HepG2 (cell line): ENCODE data around the gene KCNQ1OT1. TPM values are rescaled to one million over a fixed set of nuclear protein-coding genes. Genes with fewer than 3 reads are reported as not detected.

Experiments used
- ATAC-seq: fragments of 200-7000 bp; cut with Tn5 transposase; 3 replicates; pipeline ENCODE4 v1.9.1; 2020; ENCODE audit warnings: mild to moderate bottlenecking, moderate library complexity
- BruUV-seq: library from RNA; stranded (reverse); fragments of 400-500 nt; replicated peaks from 2 replicates; lab custom pipeline; 2021; lab: Mats Ljungman, UMichigan
- CTCF ChIA-PET: fragments of 300-600 bp; formaldehyde crosslinking; extraction: SDS; loops from one replicate; lab custom pipeline; 2021; ENCODE audit warnings: low total read pairs, inconsistent platforms, low intra/inter-chr PET ratio; lab: Yijun Ruan, JAX
- POLR2A ChIA-PET: fragments of 350-600 bp; sonication (Branson Sonifier 250); formaldehyde crosslinking; loops from one replicate; lab custom pipeline; 2020; ENCODE audit warnings: antibody characterized with exemption, inconsistent platforms; lab: Yijun Ruan, JAX
- DNase-seq: peaks from one replicate; pipeline ENCODE4 v3.0.0-alpha.2; 2015; ENCODE audit warnings: low spot score
- FAIRE-seq: peaks from 3 replicates; lab custom pipeline; 2011; peaks lifted over from hg19 to GRCh38; lab: Jason Lieb, UNC
- H2AFZ ChIP-seq: one replicate; pipeline ENCODE4 v1.6.1; 2011; ENCODE audit warnings: low read length, inconsistent platforms
- H3K27ac ChIP-seq: fragments of 300-600 bp; 3 replicates; pipeline ENCODE4 v1.8.0; 2011; ENCODE audit warnings: mixed run types, mild to moderate bottlenecking, mixed read lengths, low read length, inconsistent platforms; ENCODE audit not compliant: insufficient read depth; ENCODE audit errors: extremely low read length
- H3K27me3 ChIP-seq, 2 experiments: fragments of 200-600 bp in 1 of 2; 2 replicates in 1 of 2; 3 replicates in 1 of 2; pipeline versions ENCODE4 v1.6.0 to v1.8.0; 2011; ENCODE audit warnings: low read length in 2 of 2, mild to moderate bottlenecking in 2 of 2, moderate library complexity in 2 of 2, inconsistent platforms in 1 of 2; ENCODE audit not compliant: insufficient read depth in 2 of 2, control insufficient read depth in 1 of 2
- H3K36me3 ChIP-seq, 2 experiments: fragments of 200-600 bp in 1 of 2; replicated peaks in 1 of 2; 2 replicates in 1 of 2; 3 replicates in 1 of 2; pipeline versions ENCODE4 v1.5.1 to v1.8.0; 2011; ENCODE audit warnings: low read length in 2 of 2, inconsistent platforms in 1 of 2; ENCODE audit not compliant: insufficient read depth in 2 of 2, control insufficient read depth in 1 of 2
- H3K4me1 ChIP-seq: 2 replicates; pipeline ENCODE4 v1.5.1; 2012; ENCODE audit warnings: low read length, inconsistent platforms; ENCODE audit not compliant: insufficient read depth
- H3K4me2 ChIP-seq: 2 replicates; pipeline ENCODE4 v1.6.0; 2011; ENCODE audit warnings: low read depth, low read length, inconsistent platforms
- H3K4me3 ChIP-seq, 3 experiments: fragments of 200-600 bp in 1 of 3; sonication (generic), shearing (Covaris generic) in 1 of 3; replicated peaks in 1 of 3; 2 replicates each; pipeline ENCODE4 v1.5.1; 2011 to 2016; ENCODE audit warnings: low read length in 3 of 3, inconsistent platforms in 2 of 3, low read depth in 2 of 3, mild to moderate bottlenecking in 2 of 3, control low read depth in 1 of 3, mixed read lengths in 1 of 3; ENCODE audit not compliant: insufficient read depth in 1 of 3
- H3K79me2 ChIP-seq: one replicate; pipeline ENCODE4 v1.6.1; 2011; ENCODE audit warnings: low read length, inconsistent platforms; ENCODE audit not compliant: insufficient read depth
- H3K9ac ChIP-seq: 2 replicates; pipeline ENCODE4 v1.6.0; 2011; ENCODE audit warnings: mild to moderate bottlenecking, low read depth, low read length, inconsistent platforms; ENCODE audit not compliant: insufficient read depth
- H3K9me3 ChIP-seq: 2 replicates; pipeline ENCODE4 v1.5.1; 2012; ENCODE audit warnings: mild to moderate bottlenecking, low read length
- H4K20me1 ChIP-seq: 2 replicates; pipeline ENCODE4 v1.6.0; 2011; ENCODE audit warnings: inconsistent platforms, mild to moderate bottlenecking, low read length, moderate library complexity; ENCODE audit not compliant: insufficient read depth
- HNRNPK ChIP-seq: fragments of 200-400 bp; formaldehyde crosslinking; IDR thresholded peaks from 2 replicates; pipeline ENCODE4 v1.6.1; 2018; ENCODE audit warnings: low read length, low read depth, moderate library complexity, mild to moderate bottlenecking; ENCODE audit not compliant: poor library complexity, severe bottlenecking
- MBD4 ChIP-seq: IDR thresholded peaks from 2 replicates; pipeline ENCODE4 v1.6.1; 2012; ENCODE audit warnings: low read length, inconsistent platforms, borderline replicate concordance
- SMARCC2 ChIP-seq: fragments of 450-650 bp; IDR thresholded peaks from 2 replicates; pipeline ENCODE4 v1.6.1; 2017; ENCODE audit warnings: antibody characterized with exemption, mild to moderate bottlenecking
- THAP11 ChIP-seq: IDR thresholded peaks from 2 replicates; pipeline ENCODE4 v1.6.1; 2016; ENCODE audit warnings: missing biosample characterization, missing genetic modification reagents
- ZBTB38 ChIP-seq: sonication (generic); formaldehyde crosslinking; IDR thresholded peaks from 2 replicates; pipeline ENCODE4 v1.5.1; 2020; ENCODE audit warnings: mild to moderate bottlenecking, missing genetic modification reagents
- ZC3H4 ChIP-seq: sonication (generic); formaldehyde crosslinking; IDR thresholded peaks from 2 replicates; pipeline ENCODE4 v1.4.0; 2020; ENCODE audit warnings: missing genetic modification reagents, borderline replicate concordance
- ZFP90 ChIP-seq: sonication (generic); formaldehyde crosslinking; IDR thresholded peaks from 2 replicates; pipeline ENCODE4 v1.8.0; 2022; ENCODE audit warnings: missing genetic modification reagents, mild to moderate bottlenecking, inconsistent platforms, borderline replicate concordance
- ZNF326 ChIP-seq: sonication (generic); formaldehyde crosslinking; IDR thresholded peaks from 2 replicates; pipeline ENCODE4 v1.4.0; 2020; ENCODE audit warnings: missing genetic modification reagents, borderline replicate concordance
- ZNF333 ChIP-seq: sonication (generic); formaldehyde crosslinking; IDR thresholded peaks from 2 replicates; pipeline ENCODE4 v1.4.0; 2020; ENCODE audit warnings: mild to moderate bottlenecking, missing genetic modification reagents, borderline replicate concordance
- WGBS: methylation state at CpG from one replicate; pipeline ENCODE4 v1.1.6; 2017; ENCODE audit warnings: low lambda C conversion rate; 5-methylcytosine and 5-hydroxymethylcytosine counted together
- in situ Hi-C: cut with HindIII; loops from 2 replicates; pipeline ENCODE4 v1.10.0; 2017; ENCODE audit warnings: low pct_unique_long_range_greater_than_20kb; ENCODE audit not compliant: extremely low pct_ligation_motif_present
- intact Hi-C: fragments of 100-400 bp; cut with micrococcal nuclease; formaldehyde crosslinking; loops from one replicate; pipeline ENCODE4 v1.10.0; 2022; ENCODE audit not compliant: unreplicated experiment
- polyA plus RNA-seq, 8 experiments: library from polyadenylated mRNA; depleted of rRNA in 3 of 8; stranded (reverse) in 7 of 8; unstranded in 1 of 8; fragments of >200 nt; fragmentation: Illumina TruSeq in 4 of 8; extraction: Trizol in 4 of 8; gene quantifications; 2 replicates each; pipeline versions ENCODE4 v1.2.1 to v1.2.3, GENCODE V29; 2011 to 2016; ENCODE audit warnings: low read depth in 4 of 8, missing spikeins in 1 of 8, mixed read lengths in 1 of 8; ENCODE audit not compliant: insufficient read depth in 1 of 8
- total RNA-seq, 5 experiments: library from RNA; depleted of rRNA; stranded (reverse); fragments of >200 nt; fragmentation: Illumina TruSeq; extraction: Trizol; gene quantifications; 2 replicates each; pipeline ENCODE4 v1.2.3, GENCODE V29; 2016; ENCODE audit warnings: low read depth in 1 of 5
- TF ChIP-seq, protein P1 (sequence below): sonication (generic); formaldehyde crosslinking; IDR thresholded peaks from 2 replicates; pipeline ENCODE4 v1.4.0; 2020; ENCODE audit warnings: low read depth, mild to moderate bottlenecking, missing genetic modification reagents
- TF ChIP-seq, protein P2 (sequence below): sonication (generic); formaldehyde crosslinking; IDR thresholded peaks from 2 replicates; pipeline ENCODE4 v1.4.0; 2020; ENCODE audit warnings: missing genetic modification reagents, borderline replicate concordance
- TF ChIP-seq, protein P3 (sequence below): sonication (generic); formaldehyde crosslinking; IDR thresholded peaks from 2 replicates; pipeline ENCODE4 v1.4.0; 2020; ENCODE audit warnings: missing genetic modification reagents

The KCNQ1OT1 gene
- total and polyA plus RNA-seq, 2 of the 13 experiments (the other 11 are each of a cell fraction or from before 2014, with no cell fraction given), result 1.3 to 18.9 TPM

DNA sequence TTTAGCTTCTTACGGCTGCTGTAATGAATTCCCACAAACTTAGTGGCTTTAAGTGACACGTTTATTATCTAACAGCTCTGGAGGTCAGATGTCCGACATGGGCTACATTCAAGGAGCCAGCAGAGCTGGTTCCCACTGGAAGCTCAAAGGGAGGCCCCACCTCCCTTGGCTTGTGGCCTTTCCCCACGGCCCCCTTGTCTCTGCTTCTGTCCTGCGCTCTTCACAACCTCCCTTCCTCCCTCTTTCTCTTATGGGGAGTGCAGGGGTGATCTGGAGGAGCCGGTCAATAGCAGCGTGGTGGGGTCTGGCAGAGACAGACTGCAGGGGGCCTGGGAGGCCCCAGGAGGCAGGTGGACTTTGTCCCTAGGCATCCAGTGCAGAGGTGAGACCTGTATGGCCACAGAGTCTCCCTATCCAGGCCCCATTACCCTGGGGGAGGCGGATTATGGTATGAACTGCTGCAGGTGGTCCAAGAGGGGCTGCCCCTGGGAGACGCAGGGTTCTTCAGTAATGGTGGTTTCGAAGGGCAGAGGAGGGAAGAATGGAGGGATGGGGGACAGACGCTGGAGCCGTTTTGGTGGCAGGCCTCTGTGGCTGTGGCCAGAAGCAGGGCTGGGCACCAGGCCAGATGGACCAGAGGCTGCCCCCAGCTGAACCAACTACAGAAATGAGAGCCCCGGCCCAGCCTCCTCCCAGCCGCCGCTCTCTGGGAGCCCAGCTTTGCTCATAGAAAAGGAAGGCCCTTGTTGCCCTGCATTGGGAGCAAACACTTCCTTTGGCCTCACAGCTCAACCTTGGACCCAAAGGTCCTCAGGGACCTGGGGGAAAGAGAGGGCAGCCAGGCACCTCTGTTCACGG is 30.7 kb upstream of the KCNQ1OT1 start (continued):
- TF ChIP-seq MBD4, result no peak
- TF ChIP-seq, protein P1, sequence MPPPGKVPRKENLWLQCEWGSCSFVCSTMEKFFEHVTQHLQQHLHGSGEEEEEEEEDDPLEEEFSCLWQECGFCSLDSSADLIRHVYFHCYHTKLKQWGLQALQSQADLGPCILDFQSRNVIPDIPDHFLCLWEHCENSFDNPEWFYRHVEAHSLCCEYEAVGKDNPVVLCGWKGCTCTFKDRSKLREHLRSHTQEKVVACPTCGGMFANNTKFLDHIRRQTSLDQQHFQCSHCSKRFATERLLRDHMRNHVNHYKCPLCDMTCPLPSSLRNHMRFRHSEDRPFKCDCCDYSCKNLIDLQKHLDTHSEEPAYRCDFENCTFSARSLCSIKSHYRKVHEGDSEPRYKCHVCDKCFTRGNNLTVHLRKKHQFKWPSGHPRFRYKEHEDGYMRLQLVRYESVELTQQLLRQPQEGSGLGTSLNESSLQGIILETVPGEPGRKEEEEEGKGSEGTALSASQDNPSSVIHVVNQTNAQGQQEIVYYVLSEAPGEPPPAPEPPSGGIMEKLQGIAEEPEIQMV (CRISPR knock-in tag), result 0 out of 2 replicates have a peak, but pooled peaks have one; percentile 28

- Histone ChIP-seq H3K4me1 (peaks cover 85% of the 10 kb centered on the region), H3K9me3 (no peaks in the 10 kb centered on the region), H3K27ac (peak overlapping the region; percentile 99), H3K4me2 (peak overlapping the region; percentile 96), H2AFZ (no peak overlapping the region), H3K4me3 (peak overlapping the region in 2 of 3 experiments; percentile 28 to 82; a peak in 4 of 6 replicates), H3K79me2 (peaks cover 54% of the 10 kb centered on the region), H3K36me3 (no peaks in the 10 kb centered on the region), H4K20me1 (no peaks in the 10 kb centered on the region), H3K9ac (peak overlapping the region; percentile 96), H3K27me3 (no peaks in the 10 kb centered on the region)
- DNase-seq (no peak), FAIRE-seq (no peak), ATAC-seq (no peak)
- intact Hi-C loops (loop anchor here (1.0 to 5.0 kb wide), 3 partner anchors 30 to 77 kb away; no protein-coding TSS in a partner anchor), in situ Hi-C loops (loop anchor here (5.0 to 25.0 kb wide), 2 partner anchors 33 to 518 kb away; partner anchors contain the start of gene KCNQ1OT1)
- ChIA-PET CTCF (no interaction called here), POLR2A (interaction anchor here (0.6 to 10.7 kb wide), 23 partner anchors 10 to 519 kb away, joined by 3 to 201 read pairs (median 7); partner anchors contain the start of gene KCNQ1OT1)
- 77% methylated on average over 8 of the region's 9 CpGs for WGBS
- BruUV-seq, result no TSS peak
- TF ChIP-seq ZNF333 (CRISPR knock-in tag) (no peak), ZNF326 (CRISPR knock-in tag) (0 out of 2 replicates have a peak, but pooled peaks have one; percentile 20), ZFP90 (no peak), ZC3H4 (CRISPR knock-in tag) (peak; percentile 92; the same call in 1 of the 2 replicates), THAP11 (no peak), ZBTB38 (CRISPR knock-in tag) (peak; percentile 25; the same call in 1 of the 2 replicates), SMARCC2 (no peak), HNRNPK (no peak)
- TF ChIP-seq, protein P2, sequence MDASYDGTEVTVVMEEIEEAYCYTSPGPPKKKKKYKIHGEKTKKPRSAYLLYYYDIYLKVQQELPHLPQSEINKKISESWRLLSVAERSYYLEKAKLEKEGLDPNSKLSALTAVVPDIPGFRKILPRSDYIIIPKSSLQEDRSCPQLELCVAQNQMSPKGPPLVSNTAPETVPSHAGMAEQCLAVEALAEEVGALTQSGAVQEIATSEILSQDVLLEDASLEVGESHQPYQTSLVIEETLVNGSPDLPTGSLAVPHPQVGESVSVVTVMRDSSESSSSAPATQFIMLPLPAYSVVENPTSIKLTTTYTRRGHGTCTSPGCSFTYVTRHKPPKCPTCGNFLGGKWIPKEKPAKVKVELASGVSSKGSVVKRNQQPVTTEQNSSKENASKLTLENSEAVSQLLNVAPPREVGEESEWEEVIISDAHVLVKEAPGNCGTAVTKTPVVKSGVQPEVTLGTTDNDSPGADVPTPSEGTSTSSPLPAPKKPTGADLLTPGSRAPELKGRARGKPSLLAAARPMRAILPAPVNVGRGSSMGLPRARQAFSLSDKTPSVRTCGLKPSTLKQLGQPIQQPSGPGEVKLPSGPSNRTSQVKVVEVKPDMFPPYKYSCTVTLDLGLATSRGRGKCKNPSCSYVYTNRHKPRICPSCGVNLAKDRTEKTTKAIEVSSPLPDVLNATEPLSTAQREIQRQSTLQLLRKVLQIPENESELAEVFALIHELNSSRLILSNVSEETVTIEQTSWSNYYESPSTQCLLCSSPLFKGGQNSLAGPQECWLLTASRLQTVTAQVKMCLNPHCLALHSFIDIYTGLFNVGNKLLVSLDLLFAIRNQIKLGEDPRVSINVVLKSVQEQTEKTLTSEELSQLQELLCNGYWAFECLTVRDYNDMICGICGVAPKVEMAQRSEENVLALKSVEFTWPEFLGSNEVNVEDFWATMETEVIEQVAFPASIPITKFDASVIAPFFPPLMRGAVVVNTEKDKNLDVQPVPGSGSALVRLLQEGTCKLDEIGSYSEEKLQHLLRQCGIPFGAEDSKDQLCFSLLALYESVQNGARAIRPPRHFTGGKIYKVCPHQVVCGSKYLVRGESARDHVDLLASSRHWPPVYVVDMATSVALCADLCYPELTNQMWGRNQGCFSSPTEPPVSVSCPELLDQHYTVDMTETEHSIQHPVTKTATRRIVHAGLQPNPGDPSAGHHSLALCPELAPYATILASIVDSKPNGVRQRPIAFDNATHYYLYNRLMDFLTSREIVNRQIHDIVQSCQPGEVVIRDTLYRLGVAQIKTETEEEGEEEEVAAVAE (CRISPR knock-in tag), result no peak
- TF ChIP-seq, protein P3, sequence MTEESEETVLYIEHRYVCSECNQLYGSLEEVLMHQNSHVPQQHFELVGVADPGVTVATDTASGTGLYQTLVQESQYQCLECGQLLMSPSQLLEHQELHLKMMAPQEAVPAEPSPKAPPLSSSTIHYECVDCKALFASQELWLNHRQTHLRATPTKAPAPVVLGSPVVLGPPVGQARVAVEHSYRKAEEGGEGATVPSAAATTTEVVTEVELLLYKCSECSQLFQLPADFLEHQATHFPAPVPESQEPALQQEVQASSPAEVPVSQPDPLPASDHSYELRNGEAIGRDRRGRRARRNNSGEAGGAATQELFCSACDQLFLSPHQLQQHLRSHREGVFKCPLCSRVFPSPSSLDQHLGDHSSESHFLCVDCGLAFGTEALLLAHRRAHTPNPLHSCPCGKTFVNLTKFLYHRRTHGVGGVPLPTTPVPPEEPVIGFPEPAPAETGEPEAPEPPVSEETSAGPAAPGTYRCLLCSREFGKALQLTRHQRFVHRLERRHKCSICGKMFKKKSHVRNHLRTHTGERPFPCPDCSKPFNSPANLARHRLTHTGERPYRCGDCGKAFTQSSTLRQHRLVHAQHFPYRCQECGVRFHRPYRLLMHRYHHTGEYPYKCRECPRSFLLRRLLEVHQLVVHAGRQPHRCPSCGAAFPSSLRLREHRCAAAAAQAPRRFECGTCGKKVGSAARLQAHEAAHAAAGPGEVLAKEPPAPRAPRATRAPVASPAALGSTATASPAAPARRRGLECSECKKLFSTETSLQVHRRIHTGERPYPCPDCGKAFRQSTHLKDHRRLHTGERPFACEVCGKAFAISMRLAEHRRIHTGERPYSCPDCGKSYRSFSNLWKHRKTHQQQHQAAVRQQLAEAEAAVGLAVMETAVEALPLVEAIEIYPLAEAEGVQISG (CRISPR knock-in tag), result no peak
Observed at GRCh38 chr11:2729841-2730240, 30.0 kb upstream of the KCNQ1OT1 start.
